ENCODE data around the gene DLL3. TPM values are rescaled to one million over a fixed set of nuclear protein-coding genes. Genes with fewer than 3 reads are reported as not detected.

Gene DLL3
- total and polyA plus RNA-seq, 2 experiments from 2014 or later: 9.8 to 15.6 TPM

DNA sequence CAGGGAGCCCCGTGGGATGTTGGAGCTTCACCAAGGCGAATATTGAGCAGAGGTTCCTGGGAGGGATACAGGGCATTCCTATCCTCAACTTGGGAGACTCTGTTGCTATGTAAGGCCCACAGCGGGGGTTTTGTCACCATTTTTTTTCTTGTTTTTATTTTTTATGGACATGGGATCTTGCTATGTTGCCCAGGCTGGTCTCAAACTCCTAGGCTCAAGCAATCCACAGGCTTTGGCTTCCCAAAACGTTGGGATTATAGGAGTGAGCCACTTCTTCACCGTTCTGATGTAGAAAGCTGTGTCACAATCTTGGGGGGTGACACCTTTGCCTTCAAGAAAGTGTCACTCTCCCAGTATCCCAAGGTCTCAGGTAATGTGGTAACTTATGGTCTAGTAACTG is 2.6 kb downstream of the DLL3 start:
- no peak for DNase-seq (ENCODE audit: low spot score)

More for the DNA sequence above, 2.6 kb downstream of the DLL3 start:
- H2AFZ ChIP-seq: no peak overlapping the region
- no peaks in the 10 kb centered on the region for H3K79me2 ChIP-seq (replicated peaks; ENCODE audit: insufficient read depth)
- Mint-ChIP-seq H3K36me3 (ENCODE audit: low read depth) (peaks cover 17% of the 10 kb centered on the region), H3K27ac (no peak overlapping the region), H3K4me3 (no peak overlapping the region), H3K9me3 (peaks cover 23% of the 10 kb centered on the region), H3K4me1 (peaks cover 15% of the 10 kb centered on the region), H3K27me3 (ENCODE audit: insufficient read depth, low read depth, poor library complexity) (peaks cover 85% of the 10 kb centered on the region)
- H3K36me3 ChIP-seq (ENCODE audit: insufficient read depth): no peaks in the 10 kb centered on the region
- H3K4me3 ChIP-seq: no peak overlapping the region
- H3K27me3 ChIP-seq (ENCODE audit: insufficient read depth): peaks cover 94% of the 10 kb centered on the region
- no peak overlapping the region for H3K4me2 ChIP-seq
- H4K20me1 ChIP-seq (replicated peaks; ENCODE audit: insufficient read depth): no peaks in the 10 kb centered on the region
- H3K27ac ChIP-seq (ENCODE audit: low read depth): no peak overlapping the region
- H3K9me2 ChIP-seq (ENCODE audit: insufficient read depth): 0 out of 2 replicates have a peak, but pooled peaks cover 7% of the 10 kb centered on the region
- peaks cover 10% of the 10 kb centered on the region for H3F3A ChIP-seq (replicated peaks; ENCODE audit: low read depth)
- no peak for ATAC-seq
- peaks cover 11% of the 10 kb centered on the region; the same call in 1 of the 2 replicates for H3K4me1 ChIP-seq (ENCODE audit: insufficient read depth)
- TF ChIP-seq, protein P1, sequence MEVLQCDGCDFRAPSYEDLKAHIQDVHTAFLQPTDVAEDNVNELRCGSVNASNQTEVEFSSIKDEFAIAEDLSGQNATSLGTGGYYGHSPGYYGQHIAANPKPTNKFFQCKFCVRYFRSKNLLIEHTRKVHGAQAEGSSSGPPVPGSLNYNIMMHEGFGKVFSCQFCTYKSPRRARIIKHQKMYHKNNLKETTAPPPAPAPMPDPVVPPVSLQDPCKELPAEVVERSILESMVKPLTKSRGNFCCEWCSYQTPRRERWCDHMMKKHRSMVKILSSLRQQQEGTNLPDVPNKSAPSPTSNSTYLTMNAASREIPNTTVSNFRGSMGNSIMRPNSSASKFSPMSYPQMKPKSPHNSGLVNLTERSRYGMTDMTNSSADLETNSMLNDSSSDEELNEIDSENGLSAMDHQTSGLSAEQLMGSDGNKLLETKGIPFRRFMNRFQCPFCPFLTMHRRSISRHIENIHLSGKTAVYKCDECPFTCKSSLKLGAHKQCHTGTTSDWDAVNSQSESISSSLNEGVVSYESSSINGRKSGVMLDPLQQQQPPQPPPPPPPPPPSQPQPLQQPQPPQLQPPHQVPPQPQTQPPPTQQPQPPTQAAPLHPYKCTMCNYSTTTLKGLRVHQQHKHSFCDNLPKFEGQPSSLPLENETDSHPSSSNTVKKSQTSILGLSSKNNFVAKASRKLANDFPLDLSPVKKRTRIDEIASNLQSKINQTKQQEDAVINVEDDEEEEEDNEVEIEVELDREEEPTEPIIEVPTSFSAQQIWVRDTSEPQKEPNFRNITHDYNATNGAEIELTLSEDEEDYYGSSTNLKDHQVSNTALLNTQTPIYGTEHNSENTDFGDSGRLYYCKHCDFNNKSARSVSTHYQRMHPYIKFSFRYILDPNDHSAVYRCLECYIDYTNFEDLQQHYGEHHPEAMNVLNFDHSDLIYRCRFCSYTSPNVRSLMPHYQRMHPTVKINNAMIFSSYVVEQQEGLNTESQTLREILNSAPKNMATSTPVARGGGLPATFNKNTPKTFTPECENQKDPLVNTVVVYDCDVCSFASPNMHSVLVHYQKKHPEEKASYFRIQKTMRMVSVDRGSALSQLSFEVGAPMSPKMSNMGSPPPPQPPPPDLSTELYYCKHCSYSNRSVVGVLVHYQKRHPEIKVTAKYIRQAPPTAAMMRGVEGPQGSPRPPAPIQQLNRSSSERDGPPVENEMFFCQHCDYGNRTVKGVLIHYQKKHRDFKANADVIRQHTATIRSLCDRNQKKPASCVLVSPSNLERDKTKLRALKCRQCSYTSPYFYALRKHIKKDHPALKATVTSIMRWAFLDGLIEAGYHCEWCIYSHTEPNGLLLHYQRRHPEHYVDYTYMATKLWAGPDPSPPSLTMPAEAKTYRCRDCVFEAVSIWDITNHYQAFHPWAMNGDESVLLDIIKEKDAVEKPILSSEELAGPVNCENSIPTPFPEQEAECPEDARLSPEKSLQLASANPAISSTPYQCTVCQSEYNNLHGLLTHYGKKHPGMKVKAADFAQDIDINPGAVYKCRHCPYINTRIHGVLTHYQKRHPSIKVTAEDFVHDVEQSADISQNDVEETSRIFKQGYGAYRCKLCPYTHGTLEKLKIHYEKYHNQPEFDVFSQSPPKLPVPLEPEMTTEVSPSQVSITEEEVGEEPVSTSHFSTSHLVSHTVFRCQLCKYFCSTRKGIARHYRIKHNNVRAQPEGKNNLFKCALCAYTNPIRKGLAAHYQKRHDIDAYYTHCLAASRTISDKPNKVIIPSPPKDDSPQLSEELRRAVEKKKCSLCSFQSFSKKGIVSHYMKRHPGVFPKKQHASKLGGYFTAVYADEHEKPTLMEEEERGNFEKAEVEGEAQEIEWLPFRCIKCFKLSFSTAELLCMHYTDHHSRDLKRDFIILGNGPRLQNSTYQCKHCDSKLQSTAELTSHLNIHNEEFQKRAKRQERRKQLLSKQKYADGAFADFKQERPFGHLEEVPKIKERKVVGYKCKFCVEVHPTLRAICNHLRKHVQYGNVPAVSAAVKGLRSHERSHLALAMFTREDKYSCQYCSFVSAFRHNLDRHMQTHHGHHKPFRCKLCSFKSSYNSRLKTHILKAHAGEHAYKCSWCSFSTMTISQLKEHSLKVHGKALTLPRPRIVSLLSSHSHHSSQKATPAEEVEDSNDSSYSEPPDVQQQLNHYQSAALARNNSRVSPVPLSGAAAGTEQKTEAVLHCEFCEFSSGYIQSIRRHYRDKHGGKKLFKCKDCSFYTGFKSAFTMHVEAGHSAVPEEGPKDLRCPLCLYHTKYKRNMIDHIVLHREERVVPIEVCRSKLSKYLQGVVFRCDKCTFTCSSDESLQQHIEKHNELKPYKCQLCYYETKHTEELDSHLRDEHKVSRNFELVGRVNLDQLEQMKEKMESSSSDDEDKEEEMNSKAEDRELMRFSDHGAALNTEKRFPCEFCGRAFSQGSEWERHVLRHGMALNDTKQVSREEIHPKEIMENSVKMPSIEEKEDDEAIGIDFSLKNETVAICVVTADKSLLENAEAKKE (CRISPR knock-in tag; IDR thresholded peaks at IDR 0.05): no peak
- TF ChIP-seq, protein P2, sequence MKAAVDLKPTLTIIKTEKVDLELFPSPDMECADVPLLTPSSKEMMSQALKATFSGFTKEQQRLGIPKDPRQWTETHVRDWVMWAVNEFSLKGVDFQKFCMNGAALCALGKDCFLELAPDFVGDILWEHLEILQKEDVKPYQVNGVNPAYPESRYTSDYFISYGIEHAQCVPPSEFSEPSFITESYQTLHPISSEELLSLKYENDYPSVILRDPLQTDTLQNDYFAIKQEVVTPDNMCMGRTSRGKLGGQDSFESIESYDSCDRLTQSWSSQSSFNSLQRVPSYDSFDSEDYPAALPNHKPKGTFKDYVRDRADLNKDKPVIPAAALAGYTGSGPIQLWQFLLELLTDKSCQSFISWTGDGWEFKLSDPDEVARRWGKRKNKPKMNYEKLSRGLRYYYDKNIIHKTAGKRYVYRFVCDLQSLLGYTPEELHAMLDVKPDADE (IDR thresholded peaks at IDR 0.05): no peak
- TF ChIP-seq STAT1 (IDR thresholded peaks at IDR 0.05; ENCODE audit: unreplicated experiment) (no peak), ZNF114 (CRISPR knock-in tag; IDR thresholded peaks at IDR 0.05) (no peak), CREB1 (CRISPR knock-in tag; IDR thresholded peaks at IDR 0.05; ENCODE audit: low read depth) (no peak), POLR2AphosphoS5 (IDR thresholded peaks at IDR 0.05; ENCODE audit: low read depth) (no peak), EZH2phosphoT487 (IDR thresholded peaks at IDR 0.05; ENCODE audit: unreplicated experiment) (no peak), NANOG (IDR thresholded peaks at IDR 0.05; ENCODE audit: borderline replicate concordance) (no peak), JUNB (IDR thresholded peaks at IDR 0.05; ENCODE audit: unreplicated experiment) (no peak), EZH2 (IDR thresholded peaks at IDR 0.05; ENCODE audit: low read depth, unreplicated experiment) (no peak), ZNF331 (CRISPR knock-in tag; IDR thresholded peaks at IDR 0.05; ENCODE audit: low read depth) (no peak)
- TF ChIP-seq, protein P3, sequence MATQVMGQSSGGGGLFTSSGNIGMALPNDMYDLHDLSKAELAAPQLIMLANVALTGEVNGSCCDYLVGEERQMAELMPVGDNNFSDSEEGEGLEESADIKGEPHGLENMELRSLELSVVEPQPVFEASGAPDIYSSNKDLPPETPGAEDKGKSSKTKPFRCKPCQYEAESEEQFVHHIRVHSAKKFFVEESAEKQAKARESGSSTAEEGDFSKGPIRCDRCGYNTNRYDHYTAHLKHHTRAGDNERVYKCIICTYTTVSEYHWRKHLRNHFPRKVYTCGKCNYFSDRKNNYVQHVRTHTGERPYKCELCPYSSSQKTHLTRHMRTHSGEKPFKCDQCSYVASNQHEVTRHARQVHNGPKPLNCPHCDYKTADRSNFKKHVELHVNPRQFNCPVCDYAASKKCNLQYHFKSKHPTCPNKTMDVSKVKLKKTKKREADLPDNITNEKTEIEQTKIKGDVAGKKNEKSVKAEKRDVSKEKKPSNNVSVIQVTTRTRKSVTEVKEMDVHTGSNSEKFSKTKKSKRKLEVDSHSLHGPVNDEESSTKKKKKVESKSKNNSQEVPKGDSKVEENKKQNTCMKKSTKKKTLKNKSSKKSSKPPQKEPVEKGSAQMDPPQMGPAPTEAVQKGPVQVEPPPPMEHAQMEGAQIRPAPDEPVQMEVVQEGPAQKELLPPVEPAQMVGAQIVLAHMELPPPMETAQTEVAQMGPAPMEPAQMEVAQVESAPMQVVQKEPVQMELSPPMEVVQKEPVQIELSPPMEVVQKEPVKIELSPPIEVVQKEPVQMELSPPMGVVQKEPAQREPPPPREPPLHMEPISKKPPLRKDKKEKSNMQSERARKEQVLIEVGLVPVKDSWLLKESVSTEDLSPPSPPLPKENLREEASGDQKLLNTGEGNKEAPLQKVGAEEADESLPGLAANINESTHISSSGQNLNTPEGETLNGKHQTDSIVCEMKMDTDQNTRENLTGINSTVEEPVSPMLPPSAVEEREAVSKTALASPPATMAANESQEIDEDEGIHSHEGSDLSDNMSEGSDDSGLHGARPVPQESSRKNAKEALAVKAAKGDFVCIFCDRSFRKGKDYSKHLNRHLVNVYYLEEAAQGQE (IDR thresholded peaks at IDR 0.05; ENCODE audit: unreplicated experiment): no peak
- TF ChIP-seq, protein P4, sequence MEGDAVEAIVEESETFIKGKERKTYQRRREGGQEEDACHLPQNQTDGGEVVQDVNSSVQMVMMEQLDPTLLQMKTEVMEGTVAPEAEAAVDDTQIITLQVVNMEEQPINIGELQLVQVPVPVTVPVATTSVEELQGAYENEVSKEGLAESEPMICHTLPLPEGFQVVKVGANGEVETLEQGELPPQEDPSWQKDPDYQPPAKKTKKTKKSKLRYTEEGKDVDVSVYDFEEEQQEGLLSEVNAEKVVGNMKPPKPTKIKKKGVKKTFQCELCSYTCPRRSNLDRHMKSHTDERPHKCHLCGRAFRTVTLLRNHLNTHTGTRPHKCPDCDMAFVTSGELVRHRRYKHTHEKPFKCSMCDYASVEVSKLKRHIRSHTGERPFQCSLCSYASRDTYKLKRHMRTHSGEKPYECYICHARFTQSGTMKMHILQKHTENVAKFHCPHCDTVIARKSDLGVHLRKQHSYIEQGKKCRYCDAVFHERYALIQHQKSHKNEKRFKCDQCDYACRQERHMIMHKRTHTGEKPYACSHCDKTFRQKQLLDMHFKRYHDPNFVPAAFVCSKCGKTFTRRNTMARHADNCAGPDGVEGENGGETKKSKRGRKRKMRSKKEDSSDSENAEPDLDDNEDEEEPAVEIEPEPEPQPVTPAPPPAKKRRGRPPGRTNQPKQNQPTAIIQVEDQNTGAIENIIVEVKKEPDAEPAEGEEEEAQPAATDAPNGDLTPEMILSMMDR (conservative IDR thresholded peaks at IDR 0.05; ENCODE audit: low read depth in 2 of 2): no peak
